Right atrium auricular region (tissue), 2 donors: ENCODE data around the gene AKR1C3. TPM values are rescaled to one million over a fixed set of nuclear protein-coding genes. Genes with fewer than 3 reads are reported as not detected.

Experiments used
- DNase-seq: peaks from one replicate; pipeline ENCODE4 v3.0.0-alpha.2; 2019; ENCODE audit warnings: low spot score
- H3K27ac ChIP-seq, 2 donors: fragments of 200-600 bp; sonication (generic); 1 replicate in 1 of 2; 2 replicates in 1 of 2; pipeline ENCODE4 v1.5.1; 2016 to 2019
- H3K27me3 ChIP-seq, 2 donors: fragments of 200-600 bp; sonication (generic); one replicate each; pipeline versions ENCODE4 v1.5.1 to v1.6.0; 2017 to 2019
- H3K36me3 ChIP-seq: fragments of 200-600 bp; sonication (generic); one replicate; pipeline ENCODE4 v1.5.1; 2016
- H3K4me1 ChIP-seq, 2 donors: fragments of 200-600 bp; sonication (generic); one replicate each; pipeline versions ENCODE4 v1.5.1 to v1.6.0; 2017 to 2019
- H3K4me3 ChIP-seq, 2 donors: fragments of 200-600 bp; sonication (generic); 1 replicate in 1 of 2; 2 replicates in 1 of 2; pipeline ENCODE4 v1.5.1; 2017 to 2019; ENCODE audit warnings: mild to moderate bottlenecking in 1 of 2, moderate library complexity in 1 of 2
- H3K9me3 ChIP-seq, 2 donors: fragments of 200-600 bp; sonication (generic); one replicate each; pipeline ENCODE4 v1.5.1; 2019
- total RNA-seq, 2 donors: library from RNA; depleted of rRNA; stranded (reverse); fragments of >200 nt; gene quantifications; one replicate each; pipeline ENCODE4 v1.1.0, GENCODE V29; 2016
- TF ChIP-seq, protein P1 (sequence below), 2 donors: fragments of 200-600 bp; sonication (generic); IDR thresholded peaks; one replicate each; pipeline ENCODE4 v1.5.1; 2019; ENCODE audit warnings: antibody characterized with exemption in 2 of 2

AKR1C3 gene
- total RNA-seq, 2 donors from 2014 or later = 42.1 to 48.9 TPM

DNA sequence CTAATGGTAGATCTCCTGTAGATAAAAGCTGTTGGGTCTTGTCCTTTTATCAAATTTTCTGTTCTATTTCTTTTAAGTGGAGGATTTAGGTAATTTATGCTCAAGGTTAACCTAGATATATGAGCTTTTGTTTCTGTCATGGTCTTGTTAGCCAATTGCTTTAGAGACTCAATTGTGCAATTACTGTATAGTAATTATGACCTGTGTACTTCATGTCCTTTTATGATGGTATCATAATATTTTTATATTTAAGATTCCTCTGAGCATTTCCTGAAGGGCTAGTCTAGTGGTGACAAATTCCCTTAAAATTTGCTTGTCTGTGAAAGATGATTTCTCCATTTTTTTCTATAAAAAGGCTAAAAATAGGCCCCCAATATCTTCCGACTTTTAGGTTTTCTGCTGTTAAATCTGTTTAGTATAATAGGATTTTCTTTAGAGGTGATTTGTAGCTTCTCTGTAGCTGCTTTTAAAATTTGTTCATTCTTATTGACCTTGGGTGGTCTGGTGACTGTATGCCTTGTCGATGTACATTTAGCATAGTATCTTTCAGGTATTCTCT lies 5.4 kb upstream of the AKR1C3 start:
- no peak overlapping the region for H3K4me3 ChIP-seq
- TF ChIP-seq, protein P1, sequence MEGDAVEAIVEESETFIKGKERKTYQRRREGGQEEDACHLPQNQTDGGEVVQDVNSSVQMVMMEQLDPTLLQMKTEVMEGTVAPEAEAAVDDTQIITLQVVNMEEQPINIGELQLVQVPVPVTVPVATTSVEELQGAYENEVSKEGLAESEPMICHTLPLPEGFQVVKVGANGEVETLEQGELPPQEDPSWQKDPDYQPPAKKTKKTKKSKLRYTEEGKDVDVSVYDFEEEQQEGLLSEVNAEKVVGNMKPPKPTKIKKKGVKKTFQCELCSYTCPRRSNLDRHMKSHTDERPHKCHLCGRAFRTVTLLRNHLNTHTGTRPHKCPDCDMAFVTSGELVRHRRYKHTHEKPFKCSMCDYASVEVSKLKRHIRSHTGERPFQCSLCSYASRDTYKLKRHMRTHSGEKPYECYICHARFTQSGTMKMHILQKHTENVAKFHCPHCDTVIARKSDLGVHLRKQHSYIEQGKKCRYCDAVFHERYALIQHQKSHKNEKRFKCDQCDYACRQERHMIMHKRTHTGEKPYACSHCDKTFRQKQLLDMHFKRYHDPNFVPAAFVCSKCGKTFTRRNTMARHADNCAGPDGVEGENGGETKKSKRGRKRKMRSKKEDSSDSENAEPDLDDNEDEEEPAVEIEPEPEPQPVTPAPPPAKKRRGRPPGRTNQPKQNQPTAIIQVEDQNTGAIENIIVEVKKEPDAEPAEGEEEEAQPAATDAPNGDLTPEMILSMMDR (IDR thresholded peaks at IDR 0.05) = no peak

DNA sequence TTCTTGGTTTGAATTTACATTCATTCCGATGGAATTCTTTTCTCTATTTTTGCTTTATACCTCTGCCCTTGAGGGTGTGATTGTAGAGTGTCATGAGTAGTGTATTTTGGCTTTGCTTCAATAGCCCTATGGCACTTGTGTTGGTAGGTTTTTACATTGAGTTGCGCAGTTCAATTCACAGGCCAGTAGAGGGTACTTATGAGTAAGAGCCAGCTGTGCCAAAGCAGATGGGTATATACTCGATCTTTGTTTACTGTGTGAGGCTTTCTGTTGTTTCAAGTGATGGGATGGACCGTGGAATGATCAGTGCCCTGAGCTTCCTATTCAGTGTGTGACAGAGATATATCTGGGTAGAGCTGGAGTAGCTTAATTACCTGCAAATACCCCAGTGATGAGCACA lies 4.3 kb upstream of the AKR1C3 start:
- Histone ChIP-seq H3K36me3 (no peaks in the 10 kb centered on the region), H3K27ac (no peak overlapping the region), H3K4me1 (no peaks in the 10 kb centered on the region), H3K9me3 (peaks cover 0 to 25% of the 10 kb centered on the region in 2 donors), H3K4me3 (no peak overlapping the region), H3K27me3 (no peaks in the 10 kb centered on the region)
- TF ChIP-seq, protein P1 (IDR thresholded peaks at IDR 0.05) = no peak
- DNase-seq = no peak

More for the DNA sequence above, 5.4 kb upstream of the AKR1C3 start:
- no peaks in the 10 kb centered on the region for H3K27me3 ChIP-seq
- no peaks in the 10 kb centered on the region for H3K4me1 ChIP-seq
- no peak for DNase-seq
- no peak overlapping the region for H3K27ac ChIP-seq
- H3K36me3 ChIP-seq = no peaks in the 10 kb centered on the region
- H3K9me3 ChIP-seq = peaks cover 0 to 25% of the 10 kb centered on the region in 2 donors

DNA sequence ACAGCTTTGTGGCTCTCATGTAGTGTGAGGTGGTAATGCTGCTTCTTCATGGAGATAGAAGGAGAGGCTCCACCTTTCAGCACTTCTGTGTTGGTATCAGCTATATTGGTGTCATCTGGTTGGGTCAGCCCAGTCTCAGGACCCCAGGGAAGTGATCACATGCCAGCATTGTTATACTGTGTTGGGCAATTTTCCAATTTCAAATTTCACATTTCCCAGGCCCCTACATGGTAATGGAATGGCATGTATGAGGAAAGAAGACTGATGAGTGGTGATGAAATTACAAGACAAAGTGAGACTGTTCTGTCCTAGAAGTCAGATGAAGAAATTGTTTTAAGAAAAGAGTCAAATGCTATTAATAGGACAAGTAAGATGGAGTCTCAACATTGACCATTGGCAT lies 3.7 kb upstream of the AKR1C3 start:
- DNase-seq = no peak
- no peaks in the 10 kb centered on the region for H3K27me3 ChIP-seq
- H3K36me3 ChIP-seq = no peaks in the 10 kb centered on the region
- H3K9me3 ChIP-seq = peaks cover 0 to 25% of the 10 kb centered on the region in 2 donors
- no peak overlapping the region for H3K27ac ChIP-seq
- TF ChIP-seq, protein P1 (IDR thresholded peaks at IDR 0.05) = no peak
- no peaks in the 10 kb centered on the region for H3K4me1 ChIP-seq
- no peak overlapping the region for H3K4me3 ChIP-seq

DNA sequence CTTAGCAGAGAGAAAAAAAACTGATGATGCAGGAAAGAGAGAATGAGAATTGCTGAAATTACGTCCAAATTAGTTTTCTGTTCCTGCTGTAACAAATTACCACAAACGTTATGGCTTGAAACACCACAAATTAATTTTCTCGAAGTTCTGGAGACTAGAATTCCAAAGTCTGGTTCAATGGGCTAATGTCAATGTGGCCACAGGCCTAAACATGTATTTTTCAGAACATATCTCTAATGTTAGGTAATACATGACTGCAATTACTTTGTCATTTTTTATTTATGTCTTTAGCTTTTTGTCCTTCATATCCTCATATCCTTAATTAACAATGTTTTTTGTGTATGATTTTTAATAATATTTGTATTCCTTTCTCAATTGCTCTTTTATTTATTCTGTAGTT lies 3.0 kb upstream of the AKR1C3 start:
- TF ChIP-seq, protein P1 (IDR thresholded peaks at IDR 0.05) = no peak
- DNase-seq = no peak
- H3K4me3 ChIP-seq = no peak overlapping the region
- H3K4me1 ChIP-seq = no peaks in the 10 kb centered on the region
- H3K9me3 ChIP-seq = peaks cover 0 to 25% of the 10 kb centered on the region in 2 donors
- no peaks in the 10 kb centered on the region for H3K27me3 ChIP-seq
- no peak overlapping the region for H3K27ac ChIP-seq
- no peaks in the 10 kb centered on the region for H3K36me3 ChIP-seq

DNA sequence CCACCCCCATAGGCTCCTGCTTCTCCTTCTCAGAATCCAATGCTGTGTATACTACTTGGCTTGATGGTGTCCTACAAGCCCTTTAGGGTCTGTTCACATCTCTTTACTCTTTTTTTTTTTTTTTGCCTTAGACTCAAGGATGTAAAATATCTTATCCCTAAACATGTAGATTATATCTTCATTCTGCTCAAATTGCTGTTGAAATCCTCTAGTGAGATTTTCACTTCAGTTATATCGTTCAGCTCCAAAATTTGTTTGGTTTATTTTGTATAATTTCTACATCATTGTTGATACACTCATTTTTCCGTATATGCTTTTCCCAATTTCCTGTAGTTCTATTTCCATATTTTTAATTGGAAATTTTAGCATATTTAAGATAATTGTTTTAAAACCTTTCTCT lies 1.8 kb upstream of the AKR1C3 start:
- no peak overlapping the region for H3K4me3 ChIP-seq
- H3K27me3 ChIP-seq = no peaks in the 10 kb centered on the region
- H3K9me3 ChIP-seq = peaks cover 0 to 25% of the 10 kb centered on the region in 2 donors
- DNase-seq = no peak
- no peak overlapping the region for H3K27ac ChIP-seq
- TF ChIP-seq, protein P1 (IDR thresholded peaks at IDR 0.05) = no peak
- H3K4me1 ChIP-seq = peaks cover 0 to 4% of the 10 kb centered on the region in 2 donors
- H3K36me3 ChIP-seq = no peaks in the 10 kb centered on the region
